H1 (cell line): ENCODE data around the gene ACP2. TPM values are rescaled to one million over a fixed set of nuclear protein-coding genes. Genes with fewer than 3 reads are reported as not detected.

Experiments
- CTCF ChIA-PET: fragments of 300-600 bp; sonication (Branson Sonifier 250); formaldehyde crosslinking; loops from one replicate; lab custom pipeline; 2021; ENCODE audit not compliant: partially characterized antibody; lab: Charles Lee
- POLR2A ChIA-PET: fragments of 300-600 bp; sonication (Branson Sonifier 250); formaldehyde crosslinking; loops from one replicate; lab custom pipeline; 2021; ENCODE audit warnings: inconsistent platforms; ENCODE audit not compliant: partially characterized antibody; lab: Charles Lee
- DNase-seq, 2 experiments: peaks; one replicate each; pipeline versions ENCODE4 v3.0.0 to v3.0.0-alpha.2; 2010 to 2022; ENCODE audit warnings: low spot score in 2 of 2, low read depth in 1 of 2, mixed read lengths in 1 of 2
- FAIRE-seq: peaks from 2 replicates; lab custom pipeline; 2011; peaks lifted over from hg19 to GRCh38; lab: Jason Lieb, UNC
- H2AFZ ChIP-seq: 2 replicates; pipeline ENCODE4 v1.8.1; 2012; ENCODE audit warnings: low read length, inconsistent platforms
- H2AK5ac ChIP-seq: 2 replicates; pipeline ENCODE4 v1.6.1; 2013; ENCODE audit warnings: low read depth, low read length
- H2BK120ac ChIP-seq: replicated peaks from 2 replicates; pipeline ENCODE3; 2013; ENCODE audit warnings: low read depth, low read length, inconsistent platforms
- H2BK12ac ChIP-seq: 2 replicates; pipeline ENCODE4 v1.6.1; 2013; ENCODE audit warnings: low read depth, low read length
- H2BK15ac ChIP-seq: 2 replicates; pipeline ENCODE4 v1.6.1; 2013; ENCODE audit warnings: low read length
- H2BK20ac ChIP-seq: 2 replicates; pipeline ENCODE4 v1.6.1; 2013; ENCODE audit warnings: low read length
- H2BK5ac ChIP-seq: 2 replicates; pipeline ENCODE4 v1.6.1; 2013; ENCODE audit warnings: low read depth, low read length
- H3K14ac ChIP-seq: 2 replicates; pipeline ENCODE4 v1.6.1; 2013; ENCODE audit warnings: inconsistent platforms; ENCODE audit not compliant: insufficient read length
- H3K18ac ChIP-seq: 2 replicates; pipeline ENCODE4 v1.6.1; 2013; ENCODE audit warnings: low read length; ENCODE audit errors: extremely low read depth
- H3K23ac ChIP-seq: 2 replicates; pipeline ENCODE4 v1.6.1; 2013; ENCODE audit warnings: inconsistent platforms; ENCODE audit not compliant: insufficient read length
- H3K23me2 ChIP-seq: 2 replicates; pipeline ENCODE4 v1.6.1; 2013; ENCODE audit warnings: low read depth, low read length
- H3K27ac ChIP-seq: 2 replicates; pipeline ENCODE4 v1.6.1; 2011; ENCODE audit warnings: low read depth, low read length, inconsistent platforms
- H3K27me3 ChIP-seq, 4 experiments: replicated peaks in 1 of 4; 1 replicate in 1 of 4; 2 replicates in 3 of 4; pipeline versions ENCODE4 v1.6.1 to v1.8.1; 2011 to 2013; ENCODE audit warnings: low read length in 3 of 4, mild to moderate bottlenecking in 3 of 4, inconsistent platforms in 2 of 4, mixed read lengths in 2 of 4, moderate library complexity in 1 of 4; ENCODE audit not compliant: control insufficient read depth in 3 of 4, insufficient read depth in 3 of 4; ENCODE audit errors: extremely low read depth in 1 of 4
- H3K36me3 ChIP-seq, 4 experiments: 2 replicates each; pipeline versions ENCODE4 v1.6.1 to v1.8.1; 2011 to 2013; ENCODE audit warnings: mild to moderate bottlenecking in 4 of 4, low read length in 3 of 4, moderate library complexity in 2 of 4, control low read depth in 1 of 4, inconsistent platforms in 1 of 4; ENCODE audit not compliant: insufficient read depth in 4 of 4, control insufficient read depth in 2 of 4
- H3K4ac ChIP-seq: replicated peaks from 2 replicates; pipeline ENCODE3; 2013; ENCODE audit warnings: low read length, low read depth, mixed read lengths, inconsistent platforms; ENCODE audit not compliant: insufficient read length
- H3K4me1 ChIP-seq, 4 experiments: replicated peaks in 1 of 4; 1 replicate in 1 of 4; 2 replicates in 3 of 4; pipeline versions ENCODE4 v1.6.1 to v1.8.1; 2011 to 2013; ENCODE audit warnings: low read length in 3 of 4, inconsistent platforms in 2 of 4, mixed read lengths in 1 of 4; ENCODE audit not compliant: insufficient read depth in 4 of 4, control insufficient read depth in 3 of 4
- H3K4me2 ChIP-seq, 2 experiments: 2 replicates each; pipeline versions ENCODE4 v1.6.1 to v1.8.1; 2011 to 2013; ENCODE audit warnings: low read depth in 2 of 2, low read length in 2 of 2, control low read depth in 1 of 2, inconsistent platforms in 1 of 2, mild to moderate bottlenecking in 1 of 2; ENCODE audit not compliant: insufficient read depth in 1 of 2
- H3K4me3 ChIP-seq, 4 experiments: fragments of 200-600, 300-600 bp in 1 of 4; sonication (generic), shearing (Covaris generic), sonication (Bioruptor Twin) in 1 of 4; 2 replicates each; pipeline versions ENCODE4 v1.5.1 to v1.8.1; 2011 to 2016; ENCODE audit warnings: low read length in 4 of 4, low read depth in 3 of 4, control low read depth in 2 of 4, inconsistent platforms in 2 of 4, mild to moderate bottlenecking in 2 of 4, mixed read lengths in 1 of 4, moderate library complexity in 1 of 4; ENCODE audit not compliant: insufficient read depth in 2 of 4; ENCODE audit errors: extremely low read depth in 1 of 4
- H3K56ac ChIP-seq: replicated peaks from 2 replicates; pipeline ENCODE3; 2013; ENCODE audit warnings: low read depth, mild to moderate bottlenecking, mixed read lengths, low read length, inconsistent platforms; ENCODE audit not compliant: insufficient read length
- H3K79me1 ChIP-seq: 2 replicates; pipeline ENCODE4 v1.6.1; 2013; ENCODE audit warnings: low read depth, low read length, control low read depth
- H3K79me2 ChIP-seq, 2 experiments: 2 replicates each; pipeline versions ENCODE4 v1.6.1 to v1.8.1; 2012 to 2013; ENCODE audit warnings: low read length in 2 of 2, mild to moderate bottlenecking in 2 of 2, inconsistent platforms in 1 of 2; ENCODE audit not compliant: insufficient read depth in 2 of 2, control insufficient read depth in 1 of 2
- H3K9ac ChIP-seq, 4 experiments: replicated peaks in 1 of 4; 1 replicate in 1 of 4; 2 replicates in 3 of 4; pipeline versions ENCODE4 v1.6.1 to v1.8.1; 2011 to 2013; ENCODE audit warnings: low read depth in 3 of 4, low read length in 3 of 4, control low read depth in 2 of 4, mild to moderate bottlenecking in 2 of 4, moderate library complexity in 2 of 4, inconsistent platforms in 1 of 4; ENCODE audit errors: extremely low read depth in 1 of 4
- H3K9me3 ChIP-seq, 2 experiments: 2 replicates each; pipeline versions ENCODE4 v1.6.1 to v1.8.1; 2012 to 2013; ENCODE audit warnings: mild to moderate bottlenecking in 2 of 2, moderate library complexity in 2 of 2, control low read depth in 1 of 2, inconsistent platforms in 1 of 2, low read depth in 1 of 2, low read length in 1 of 2, mixed read lengths in 1 of 2; ENCODE audit not compliant: insufficient read depth in 2 of 2
- H4K20me1 ChIP-seq, 2 experiments: replicated peaks in 1 of 2; 2 replicates each; pipeline versions ENCODE3 to v1.8.1; 2011 to 2013; ENCODE audit warnings: inconsistent platforms in 2 of 2, low read length in 2 of 2, mild to moderate bottlenecking in 1 of 2; ENCODE audit not compliant: insufficient read depth in 2 of 2, control insufficient read depth in 1 of 2
- H4K5ac ChIP-seq: 2 replicates; pipeline ENCODE4 v1.6.1; 2013; ENCODE audit warnings: low read length, low read depth, mixed read lengths, inconsistent platforms; ENCODE audit not compliant: insufficient read length
- H4K8ac ChIP-seq: 2 replicates; pipeline ENCODE4 v1.8.0; 2013; ENCODE audit warnings: mild to moderate bottlenecking, moderate library complexity, low read length, inconsistent platforms; ENCODE audit not compliant: insufficient read depth; ENCODE audit errors: extremely low read depth
- H4K91ac ChIP-seq: replicated peaks from 2 replicates; pipeline ENCODE3; 2013; ENCODE audit warnings: low read length, mixed read lengths, inconsistent platforms; ENCODE audit not compliant: insufficient read length
- CHD2 ChIP-seq: IDR thresholded peaks from 2 replicates; pipeline ENCODE4 v1.6.1; 2012; ENCODE audit warnings: low read length, improper control_type of control experiment
- KDM5A ChIP-seq: fragments of 200-600 bp; IDR thresholded peaks from 2 replicates; pipeline ENCODE4 v1.7.1; 2012; ENCODE audit warnings: mild to moderate bottlenecking, low read length, inconsistent platforms, mixed read lengths
- WGBS, 2 experiments: shearing (Covaris generic) in 1 of 2; methylation state at CpG; one replicate each; pipeline versions ENCODE4 v1.1.6 to v1.1.7; 2013 to 2015; ENCODE audit warnings: low lambda C conversion rate in 2 of 2, mixed read lengths in 2 of 2, inconsistent platforms in 1 of 2, low coverage in 1 of 2, missing lambda C conversion rate in 1 of 2; ENCODE audit not compliant: insufficient replicate concordance in 2 of 2, insufficient coverage in 1 of 2, insufficient read length in 1 of 2; ENCODE audit errors: extremely low coverage in 1 of 2, missing lambda C conversion rate in 1 of 2; 5-methylcytosine and 5-hydroxymethylcytosine counted together
- polyA plus RNA-seq, 7 experiments: library from polyadenylated mRNA; depleted of rRNA in 3 of 7; stranded (reverse) in 5 of 7; unstranded in 2 of 7; fragments of >200 nt in 5 of 7; fragments of 200-250 nt in 2 of 7; gene quantifications; 1 replicate in 5 of 7; 2 replicates in 1 of 7; 4 replicates in 1 of 7; pipeline versions ENCODE4 v1.2.1 to v1.2.3, GENCODE V29; 2011 to 2013; ENCODE audit warnings: missing spikeins in 2 of 7, mixed read lengths in 2 of 7
- total RNA-seq: library from RNA; stranded (reverse); fragmentation: NEBNext Ultra II Directional; extraction: Animal tissue kit (Norgen Biotek cat#: 25700); gene quantifications from 2 replicates; pipeline ENCODE4 v1.2.1, GENCODE V29; 2021

ACP2 gene
- total and polyA plus RNA-seq, 2 of the 8 experiments (the other 6 are each of a cell fraction or from before 2014, with no cell fraction given): 17.8 to 19.8 TPM

DNA sequence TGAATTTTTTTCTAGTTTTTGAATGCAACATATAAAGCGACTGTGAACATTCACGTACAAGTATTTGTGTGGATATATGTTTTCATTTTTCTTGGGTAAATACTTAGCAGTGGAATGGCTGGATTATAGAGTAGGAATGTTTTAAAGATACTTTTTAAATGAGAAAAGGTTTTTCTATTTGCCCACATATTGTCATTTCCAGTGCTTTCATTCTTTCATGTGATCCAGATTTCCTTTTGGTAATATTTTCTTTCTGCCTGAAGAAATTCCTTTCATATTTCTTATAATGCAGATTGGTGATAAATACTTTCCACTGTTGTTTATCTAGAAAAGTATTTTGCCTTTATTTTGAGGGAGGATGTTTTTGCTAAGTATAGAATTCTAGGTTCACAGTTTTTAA lies 25.9 kb downstream of the ACP2 start:
- Histone ChIP-seq H2AK5ac (no peak overlapping the region), H2BK120ac (no peak overlapping the region), H4K91ac (no peak overlapping the region), H2AFZ (no peak overlapping the region), H4K20me1 (peaks cover 0 to 6% of the 10 kb centered on the region in 2 experiments), H3K9me3 (no peaks in the 10 kb centered on the region)
- FAIRE-seq: no peak
- CTCF ChIA-PET: interaction anchor here (1.5 to 9.1 kb wide), 4 partner anchors 10 to 45 kb away, joined by 3 to 79 read pairs (median 12); partner anchors contain the start of gene ARFGAP2
- TF ChIP-seq KDM5A (no peak), CHD2 (no peak)
- TF ChIP-seq, all 59 proteins: peak for 0
- H3K23me2 ChIP-seq: no peaks in the 10 kb centered on the region
- H3K4me1 ChIP-seq: no peaks in the 10 kb centered on the region
- H3K79me1 ChIP-seq: no peaks in the 10 kb centered on the region; the same call in 1 of the 2 replicates
- H2BK5ac ChIP-seq: no peak overlapping the region
- no peak overlapping the region for H2BK12ac ChIP-seq
- no peak overlapping the region for H3K4ac ChIP-seq
- no peaks in the 10 kb centered on the region for H3K27me3 ChIP-seq
- H2BK15ac ChIP-seq: no peak overlapping the region
- no peak for DNase-seq
- no peak overlapping the region for H3K4me3 ChIP-seq
- H3K9ac ChIP-seq: no peak overlapping the region
- H4K8ac ChIP-seq: no peak overlapping the region
- no peak overlapping the region for H3K27ac ChIP-seq
- no peak overlapping the region for H3K23ac ChIP-seq
- peaks cover 16 to 49% (median 36%) of the 10 kb centered on the region in 4 experiments; a peak in 7 of 8 replicates for H3K36me3 ChIP-seq
- no peak overlapping the region for H3K4me2 ChIP-seq
- no peak overlapping the region for H3K14ac ChIP-seq
- no peak overlapping the region for H4K5ac ChIP-seq
- 100% methylated on average over 2 of the region's 2 CpGs; no CpG with 5 or more reads in 1 of the 2 experiments for WGBS, 2 experiments
- POLR2A ChIA-PET: interaction anchor here (1.0 to 2.3 kb wide), 3 partner anchors 8 to 12 kb away, joined by 3 to 7 read pairs (median 5); partner anchors contain the start of gene DDB2
- H2BK20ac ChIP-seq: no peak overlapping the region
- no peak overlapping the region for H3K18ac ChIP-seq
- H3K56ac ChIP-seq: no peak overlapping the region
- peaks cover 0 to 10% of the 10 kb centered on the region in 2 experiments; a peak in 2 of 4 replicates for H3K79me2 ChIP-seq
